HepG2 (cell line): Measurements from ENCODE around the gene RPS6KC1. TPM values are rescaled to one million over a fixed set of nuclear protein-coding genes. Genes with fewer than 3 reads are reported as not detected.

Experiments used
- GLI4 ChIP-seq: sonication (generic); formaldehyde crosslinking; IDR thresholded peaks from 2 replicates; pipeline ENCODE4 v1.5.1; 2020; ENCODE audit warnings: missing genetic modification reagents, mild to moderate bottlenecking, moderate library complexity, borderline replicate concordance
- IRX3 ChIP-seq: sonication (generic); formaldehyde crosslinking; IDR thresholded peaks from 2 replicates; pipeline ENCODE4 v1.8.1; 2023; ENCODE audit warnings: mild to moderate bottlenecking, low read depth, missing genetic modification reagents, borderline replicate concordance
- KMT2B ChIP-seq: IDR thresholded peaks from 2 replicates; pipeline ENCODE4 v1.6.1; 2016; ENCODE audit warnings: missing genetic modification reagents, missing compliant biosample characterization
- NAIF1 ChIP-seq: sonication (generic); formaldehyde crosslinking; IDR thresholded peaks from 2 replicates; pipeline ENCODE4 v1.5.0; 2020; ENCODE audit warnings: mild to moderate bottlenecking, missing genetic modification reagents, borderline replicate concordance
- NCOR1 ChIP-seq: fragments of 200-600 bp; sonication (generic); IDR thresholded peaks from 2 replicates; pipeline ENCODE4 v1.7.0; 2017; ENCODE audit warnings: antibody characterized with exemption, low read length, borderline replicate concordance
- RFX5 ChIP-seq: IDR thresholded peaks from 2 replicates; pipeline ENCODE4 v1.6.1; 2011; ENCODE audit warnings: low read depth, low read length, improper control_type of control experiment
- SP140L ChIP-seq: sonication (generic); formaldehyde crosslinking; IDR thresholded peaks from 2 replicates; pipeline ENCODE4 v1.4.0; 2020; ENCODE audit warnings: missing genetic modification reagents, borderline replicate concordance
- ZBTB21 ChIP-seq: sonication (generic); formaldehyde crosslinking; IDR thresholded peaks from 2 replicates; pipeline ENCODE4 v1.4.0; 2020; ENCODE audit warnings: missing genetic modification reagents
- ZMYM4 ChIP-seq: sonication (generic); formaldehyde crosslinking; IDR thresholded peaks from 2 replicates; pipeline ENCODE4 v1.8.1; 2023; ENCODE audit warnings: mild to moderate bottlenecking, missing genetic modification reagents
- ZNF121 ChIP-seq: sonication (generic); formaldehyde crosslinking; IDR thresholded peaks from 2 replicates; pipeline ENCODE4 v1.5.0; 2020; ENCODE audit warnings: mild to moderate bottlenecking, missing genetic modification reagents
- ZNF33B ChIP-seq: sonication (generic); formaldehyde crosslinking; IDR thresholded peaks from 2 replicates; pipeline ENCODE4 v1.5.1; 2020; ENCODE audit warnings: mild to moderate bottlenecking, missing genetic modification reagents
- ZNF543 ChIP-seq: sonication (generic); formaldehyde crosslinking; IDR thresholded peaks from 2 replicates; pipeline ENCODE4 v1.4.0; 2020; ENCODE audit warnings: mild to moderate bottlenecking, missing genetic modification reagents
- polyA plus RNA-seq, 8 experiments: library from polyadenylated mRNA; depleted of rRNA in 3 of 8; stranded (reverse) in 7 of 8; unstranded in 1 of 8; fragments of >200 nt; fragmentation: Illumina TruSeq in 4 of 8; extraction: Trizol in 4 of 8; gene quantifications; 2 replicates each; pipeline versions ENCODE4 v1.2.1 to v1.2.3, GENCODE V29; 2011 to 2016; ENCODE audit warnings: low read depth in 4 of 8, missing spikeins in 1 of 8, mixed read lengths in 1 of 8; ENCODE audit not compliant: insufficient read depth in 1 of 8
- total RNA-seq, 5 experiments: library from RNA; depleted of rRNA; stranded (reverse); fragments of >200 nt; fragmentation: Illumina TruSeq; extraction: Trizol; gene quantifications; 2 replicates each; pipeline ENCODE4 v1.2.3, GENCODE V29; 2016; ENCODE audit warnings: low read depth in 1 of 5
- TF ChIP-seq, protein P1 (sequence below): sonication (generic); formaldehyde crosslinking; IDR thresholded peaks from 2 replicates; pipeline ENCODE4 v1.4.0; 2020; ENCODE audit warnings: missing genetic modification reagents
- TF ChIP-seq, protein P2 (sequence below), 2 experiments: sonication (generic) in 1 of 2; formaldehyde crosslinking in 1 of 2; IDR thresholded peaks; 2 replicates each; pipeline versions ENCODE4 v1.6.1 to v1.9.0; 2014 to 2022; ENCODE audit warnings: antibody characterized with exemption in 1 of 2, borderline replicate concordance in 1 of 2, inconsistent platforms in 1 of 2, low read depth in 1 of 2, missing genetic modification reagents in 1 of 2
- TF ChIP-seq, protein P3 (sequence below): sonication (generic); formaldehyde crosslinking; conservative IDR thresholded peaks from 2 replicates; pipeline ENCODE4 v1.4.0; 2020; ENCODE audit warnings: missing genetic modification reagents
- TF ChIP-seq, protein P4 (sequence below), 2 experiments: sonication (generic) in 1 of 2; formaldehyde crosslinking in 1 of 2; IDR thresholded peaks; 2 replicates each; pipeline versions ENCODE4 v1.4.0 to v1.6.1; 2018 to 2020; ENCODE audit warnings: missing genetic modification reagents in 2 of 2, borderline replicate concordance in 1 of 2, low read depth in 1 of 2, mild to moderate bottlenecking in 1 of 2, missing biosample characterization in 1 of 2
- TF ChIP-seq, protein P5 (sequence below): sonication (generic); formaldehyde crosslinking; IDR thresholded peaks from 2 replicates; pipeline ENCODE4 v1.8.0; 2022; ENCODE audit warnings: missing genetic modification reagents, mild to moderate bottlenecking, moderate library complexity, borderline replicate concordance

The RPS6KC1 gene
- total and polyA plus RNA-seq, 2 of the 13 experiments (the other 11 are each of a cell fraction or from before 2014, with no cell fraction given): 11.0 to 25.2 TPM

DNA sequence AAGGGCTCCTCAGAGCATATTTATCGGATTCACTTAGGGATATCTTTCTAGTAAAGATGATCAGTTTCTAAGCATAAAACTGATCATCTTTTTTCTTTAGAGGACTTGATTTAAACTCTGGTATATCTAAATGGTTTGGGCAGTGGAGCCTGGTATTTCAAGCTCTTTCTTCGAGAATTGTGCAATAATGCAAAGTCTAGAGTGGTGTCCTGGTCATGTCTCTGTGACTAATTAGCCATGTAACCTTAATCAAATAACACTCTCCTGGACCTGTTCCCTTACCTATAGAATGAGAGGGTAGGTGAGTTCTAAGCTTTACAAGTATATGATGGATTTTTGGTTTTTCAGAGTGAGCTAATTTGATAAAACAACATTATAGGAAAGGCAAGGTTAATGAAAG, 225.2 kb downstream of the RPS6KC1 start (continued):
- no peak for TF ChIP-seq SP140L (CRISPR knock-in tag)
- TF ChIP-seq, protein P1, sequence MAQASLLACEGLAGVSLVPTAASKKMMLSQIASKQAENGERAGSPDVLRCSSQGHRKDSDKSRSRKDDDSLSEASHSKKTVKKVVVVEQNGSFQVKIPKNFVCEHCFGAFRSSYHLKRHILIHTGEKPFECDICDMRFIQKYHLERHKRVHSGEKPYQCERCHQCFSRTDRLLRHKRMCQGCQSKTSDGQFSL (CRISPR knock-in tag): no peak
- TF ChIP-seq ZBTB21: no peak
- TF ChIP-seq RFX5: no peak
- no peak for TF ChIP-seq GLI4 (CRISPR knock-in tag)
- TF ChIP-seq KMT2B (CRISPR knock-in tag): no peak
- no peak for TF ChIP-seq ZNF33B (CRISPR knock-in tag)
- TF ChIP-seq, protein P2, sequence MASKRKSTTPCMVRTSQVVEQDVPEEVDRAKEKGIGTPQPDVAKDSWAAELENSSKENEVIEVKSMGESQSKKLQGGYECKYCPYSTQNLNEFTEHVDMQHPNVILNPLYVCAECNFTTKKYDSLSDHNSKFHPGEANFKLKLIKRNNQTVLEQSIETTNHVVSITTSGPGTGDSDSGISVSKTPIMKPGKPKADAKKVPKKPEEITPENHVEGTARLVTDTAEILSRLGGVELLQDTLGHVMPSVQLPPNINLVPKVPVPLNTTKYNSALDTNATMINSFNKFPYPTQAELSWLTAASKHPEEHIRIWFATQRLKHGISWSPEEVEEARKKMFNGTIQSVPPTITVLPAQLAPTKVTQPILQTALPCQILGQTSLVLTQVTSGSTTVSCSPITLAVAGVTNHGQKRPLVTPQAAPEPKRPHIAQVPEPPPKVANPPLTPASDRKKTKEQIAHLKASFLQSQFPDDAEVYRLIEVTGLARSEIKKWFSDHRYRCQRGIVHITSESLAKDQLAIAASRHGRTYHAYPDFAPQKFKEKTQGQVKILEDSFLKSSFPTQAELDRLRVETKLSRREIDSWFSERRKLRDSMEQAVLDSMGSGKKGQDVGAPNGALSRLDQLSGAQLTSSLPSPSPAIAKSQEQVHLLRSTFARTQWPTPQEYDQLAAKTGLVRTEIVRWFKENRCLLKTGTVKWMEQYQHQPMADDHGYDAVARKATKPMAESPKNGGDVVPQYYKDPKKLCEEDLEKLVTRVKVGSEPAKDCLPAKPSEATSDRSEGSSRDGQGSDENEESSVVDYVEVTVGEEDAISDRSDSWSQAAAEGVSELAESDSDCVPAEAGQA (IDR thresholded peaks at IDR 0.05; ENCODE audit: low read depth): no peak
- TF ChIP-seq, protein P2 (CRISPR knock-in tag; IDR thresholded peaks at IDR 0.05; ENCODE audit: borderline replicate concordance): no peak
- no peak for TF ChIP-seq NAIF1 (CRISPR knock-in tag)
- no peak for TF ChIP-seq ZNF543
- TF ChIP-seq ZMYM4: no peak
- TF ChIP-seq, protein P3, sequence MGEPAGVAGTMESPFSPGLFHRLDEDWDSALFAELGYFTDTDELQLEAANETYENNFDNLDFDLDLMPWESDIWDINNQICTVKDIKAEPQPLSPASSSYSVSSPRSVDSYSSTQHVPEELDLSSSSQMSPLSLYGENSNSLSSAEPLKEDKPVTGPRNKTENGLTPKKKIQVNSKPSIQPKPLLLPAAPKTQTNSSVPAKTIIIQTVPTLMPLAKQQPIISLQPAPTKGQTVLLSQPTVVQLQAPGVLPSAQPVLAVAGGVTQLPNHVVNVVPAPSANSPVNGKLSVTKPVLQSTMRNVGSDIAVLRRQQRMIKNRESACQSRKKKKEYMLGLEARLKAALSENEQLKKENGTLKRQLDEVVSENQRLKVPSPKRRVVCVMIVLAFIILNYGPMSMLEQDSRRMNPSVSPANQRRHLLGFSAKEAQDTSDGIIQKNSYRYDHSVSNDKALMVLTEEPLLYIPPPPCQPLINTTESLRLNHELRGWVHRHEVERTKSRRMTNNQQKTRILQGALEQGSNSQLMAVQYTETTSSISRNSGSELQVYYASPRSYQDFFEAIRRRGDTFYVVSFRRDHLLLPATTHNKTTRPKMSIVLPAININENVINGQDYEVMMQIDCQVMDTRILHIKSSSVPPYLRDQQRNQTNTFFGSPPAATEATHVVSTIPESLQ (CRISPR knock-in tag): no peak
- no peak for TF ChIP-seq ZNF121 (CRISPR knock-in tag)
- TF ChIP-seq NCOR1: peak; percentile 60; the same call in 1 of the 2 replicates
- TF ChIP-seq, protein P4, sequence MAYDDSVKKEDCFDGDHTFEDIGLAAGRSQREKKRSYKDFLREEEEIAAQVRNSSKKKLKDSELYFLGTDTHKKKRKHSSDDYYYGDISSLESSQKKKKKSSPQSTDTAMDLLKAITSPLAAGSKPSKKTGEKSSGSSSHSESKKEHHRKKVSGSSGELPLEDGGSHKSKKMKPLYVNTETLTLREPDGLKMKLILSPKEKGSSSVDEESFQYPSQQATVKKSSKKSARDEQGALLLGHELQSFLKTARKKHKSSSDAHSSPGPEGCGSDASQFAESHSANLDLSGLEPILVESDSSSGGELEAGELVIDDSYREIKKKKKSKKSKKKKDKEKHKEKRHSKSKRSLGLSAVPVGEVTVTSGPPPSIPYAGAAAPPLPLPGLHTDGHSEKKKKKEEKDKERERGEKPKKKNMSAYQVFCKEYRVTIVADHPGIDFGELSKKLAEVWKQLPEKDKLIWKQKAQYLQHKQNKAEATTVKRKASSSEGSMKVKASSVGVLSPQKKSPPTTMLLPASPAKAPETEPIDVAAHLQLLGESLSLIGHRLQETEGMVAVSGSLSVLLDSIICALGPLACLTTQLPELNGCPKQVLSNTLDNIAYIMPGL (CRISPR knock-in tag; IDR thresholded peaks at IDR 0.05; ENCODE audit: borderline replicate concordance in 1 of 2, low read depth in 1 of 2): no peak
- no peak for TF ChIP-seq IRX3 (CRISPR knock-in tag)
- TF ChIP-seq, protein P5, sequence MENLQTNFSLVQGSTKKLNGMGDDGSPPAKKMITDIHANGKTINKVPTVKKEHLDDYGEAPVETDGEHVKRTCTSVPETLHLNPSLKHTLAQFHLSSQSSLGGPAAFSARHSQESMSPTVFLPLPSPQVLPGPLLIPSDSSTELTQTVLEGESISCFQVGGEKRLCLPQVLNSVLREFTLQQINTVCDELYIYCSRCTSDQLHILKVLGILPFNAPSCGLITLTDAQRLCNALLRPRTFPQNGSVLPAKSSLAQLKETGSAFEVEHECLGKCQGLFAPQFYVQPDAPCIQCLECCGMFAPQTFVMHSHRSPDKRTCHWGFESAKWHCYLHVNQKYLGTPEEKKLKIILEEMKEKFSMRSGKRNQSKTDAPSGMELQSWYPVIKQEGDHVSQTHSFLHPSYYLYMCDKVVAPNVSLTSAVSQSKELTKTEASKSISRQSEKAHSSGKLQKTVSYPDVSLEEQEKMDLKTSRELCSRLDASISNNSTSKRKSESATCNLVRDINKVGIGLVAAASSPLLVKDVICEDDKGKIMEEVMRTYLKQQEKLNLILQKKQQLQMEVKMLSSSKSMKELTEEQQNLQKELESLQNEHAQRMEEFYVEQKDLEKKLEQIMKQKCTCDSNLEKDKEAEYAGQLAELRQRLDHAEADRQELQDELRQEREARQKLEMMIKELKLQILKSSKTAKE: no peak
